Measurements from ENCODE around the gene LGR6.

DNA sequence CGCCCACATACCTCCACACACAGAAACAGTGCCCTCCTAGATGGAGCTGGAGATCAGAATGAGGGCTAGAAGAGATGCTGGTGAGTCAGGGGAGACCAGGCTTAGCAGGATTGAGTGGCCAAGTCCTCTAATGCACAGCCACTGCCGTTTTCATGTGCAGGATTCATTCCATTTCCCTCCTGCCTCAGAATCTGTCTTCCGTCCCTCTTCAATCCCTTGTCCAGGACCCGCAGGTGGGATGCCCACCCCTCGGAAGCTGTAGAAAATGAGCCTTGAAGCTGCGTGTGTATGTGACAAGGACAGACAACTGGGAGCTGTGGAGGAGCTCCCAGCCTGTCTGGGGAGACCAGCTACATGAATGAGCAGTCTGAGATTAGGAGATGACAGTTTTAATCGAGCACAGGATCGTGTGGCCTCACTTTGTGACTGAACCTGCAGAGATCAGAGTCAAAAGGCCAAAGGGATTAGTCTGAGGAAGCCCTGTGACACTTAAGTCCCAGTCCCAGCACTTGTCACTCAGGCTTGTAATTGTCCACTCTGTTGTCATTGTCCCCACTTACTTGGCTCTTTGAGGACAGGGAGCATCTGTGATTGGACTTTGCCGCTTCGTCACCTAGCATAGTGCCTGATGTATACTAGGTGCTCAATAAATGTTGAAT lies 22.0 kb downstream of the LGR6 start:
- TF ChIP-seq, protein P1, sequence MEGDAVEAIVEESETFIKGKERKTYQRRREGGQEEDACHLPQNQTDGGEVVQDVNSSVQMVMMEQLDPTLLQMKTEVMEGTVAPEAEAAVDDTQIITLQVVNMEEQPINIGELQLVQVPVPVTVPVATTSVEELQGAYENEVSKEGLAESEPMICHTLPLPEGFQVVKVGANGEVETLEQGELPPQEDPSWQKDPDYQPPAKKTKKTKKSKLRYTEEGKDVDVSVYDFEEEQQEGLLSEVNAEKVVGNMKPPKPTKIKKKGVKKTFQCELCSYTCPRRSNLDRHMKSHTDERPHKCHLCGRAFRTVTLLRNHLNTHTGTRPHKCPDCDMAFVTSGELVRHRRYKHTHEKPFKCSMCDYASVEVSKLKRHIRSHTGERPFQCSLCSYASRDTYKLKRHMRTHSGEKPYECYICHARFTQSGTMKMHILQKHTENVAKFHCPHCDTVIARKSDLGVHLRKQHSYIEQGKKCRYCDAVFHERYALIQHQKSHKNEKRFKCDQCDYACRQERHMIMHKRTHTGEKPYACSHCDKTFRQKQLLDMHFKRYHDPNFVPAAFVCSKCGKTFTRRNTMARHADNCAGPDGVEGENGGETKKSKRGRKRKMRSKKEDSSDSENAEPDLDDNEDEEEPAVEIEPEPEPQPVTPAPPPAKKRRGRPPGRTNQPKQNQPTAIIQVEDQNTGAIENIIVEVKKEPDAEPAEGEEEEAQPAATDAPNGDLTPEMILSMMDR (IDR thresholded peaks at IDR 0.05), result no peak
- TF ChIP-seq POLR2A (IDR thresholded peaks at IDR 0.05), result no peak
- no peak for TF ChIP-seq POLR2AphosphoS5 (IDR thresholded peaks at IDR 0.05)

Measured in breast epithelium (tissue), 3 donors.